SK-N-SH (cell line): ENCODE measurements around the gene MAGEA1. TPM values are rescaled to one million over a fixed set of nuclear protein-coding genes. Genes with fewer than 3 reads are reported as not detected.

Experiments used
- CTCF ChIA-PET: fragments of 300-600, 350-600 bp; formaldehyde crosslinking; extraction: SDS; loops from one replicate; lab custom pipeline; 2021; lab: Yijun Ruan, JAX
- POLR2A ChIA-PET: fragments of 350-600 bp; sonication (Branson Sonifier 250); formaldehyde crosslinking; extraction: SDS; loops from one replicate; lab custom pipeline; 2020; ENCODE audit warnings: antibody characterized with exemption, inconsistent platforms; lab: Yijun Ruan, JAX
- DNase-seq: peaks from one replicate; pipeline ENCODE4 v3.0.0; 2012
- H2AFZ ChIP-seq: fragments of 200-600 bp; sonication (generic); 2 replicates; pipeline ENCODE4 v1.8.1; 2016; ENCODE audit warnings: antibody characterized with exemption, mild to moderate bottlenecking, low read depth
- H3F3A ChIP-seq: fragments of 200-600 bp; sonication (generic); replicated peaks from 2 replicates; pipeline ENCODE3; 2016; ENCODE audit warnings: antibody characterized with exemption, mild to moderate bottlenecking; ENCODE audit not compliant: insufficient read depth
- H3K27ac ChIP-seq, 2 experiments: fragments of 200-500 bp in 1 of 2; fragments of 200-600 bp in 1 of 2; sonication (Bioruptor generic) in 1 of 2; sonication (generic), shearing (Covaris generic) in 1 of 2; 2 replicates each; pipeline versions ENCODE4 v1.5.1 to v1.6.1; 2014 to 2016; ENCODE audit warnings: low read depth in 2 of 2, inconsistent platforms in 1 of 2, low read length in 1 of 2, mild to moderate bottlenecking in 1 of 2, mixed read lengths in 1 of 2
- H3K27me3 ChIP-seq: fragments of 200-600 bp; sonication (generic), shearing (Covaris generic); 2 replicates; pipeline ENCODE4 v1.6.1; 2016; ENCODE audit warnings: mixed run types; ENCODE audit not compliant: insufficient read depth
- H3K36me3 ChIP-seq, 2 experiments: fragments of 200-500 bp in 1 of 2; fragments of 200-600 bp in 1 of 2; sonication (Bioruptor generic) in 1 of 2; sonication (generic) in 1 of 2; replicated peaks in 1 of 2; 2 replicates each; pipeline versions ENCODE3 to v1.5.1; 2014 to 2016; ENCODE audit warnings: low read length in 1 of 2, mild to moderate bottlenecking in 1 of 2; ENCODE audit not compliant: insufficient read depth in 2 of 2, control insufficient read depth in 1 of 2
- H3K4me1 ChIP-seq, 2 experiments: fragments of 200-500 bp in 1 of 2; fragments of 200-600 bp in 1 of 2; sonication (Bioruptor generic) in 1 of 2; sonication (generic), shearing (Covaris generic) in 1 of 2; 2 replicates each; pipeline versions ENCODE4 v1.5.1 to v1.6.1; 2014 to 2016; ENCODE audit warnings: low read depth in 1 of 2, low read length in 1 of 2, mixed run types in 1 of 2; ENCODE audit not compliant: insufficient read depth in 2 of 2, control insufficient read depth in 1 of 2
- H3K4me2 ChIP-seq: fragments of 200-600 bp; sonication (generic), shearing (Covaris generic); 2 replicates; pipeline ENCODE4 v1.6.1; 2017; ENCODE audit warnings: mixed run types
- H3K4me3 ChIP-seq, 2 experiments: fragments of 200-500 bp in 1 of 2; fragments of 200-600 bp in 1 of 2; sonication (Bioruptor generic) in 1 of 2; sonication (generic), shearing (Covaris generic) in 1 of 2; 2 replicates each; pipeline versions ENCODE4 v1.5.1 to v1.8.1; 2014 to 2016; ENCODE audit warnings: low read depth in 2 of 2, inconsistent platforms in 1 of 2, low read length in 1 of 2, mild to moderate bottlenecking in 1 of 2, mixed read lengths in 1 of 2, moderate library complexity in 1 of 2
- H3K79me2 ChIP-seq: fragments of 200-600 bp; sonication (generic); 2 replicates; pipeline ENCODE4 v1.8.1; 2017; ENCODE audit warnings: mild to moderate bottlenecking; ENCODE audit not compliant: insufficient read depth
- H3K9ac ChIP-seq: fragments of 200-600 bp; sonication (generic); 2 replicates; pipeline ENCODE4 v1.6.1; 2017; ENCODE audit warnings: mixed run types
- H3K9me2 ChIP-seq: fragments of 200-600 bp; sonication (generic); 2 replicates; pipeline ENCODE4 v1.6.1; 2017; ENCODE audit warnings: mixed run types
- H3K9me3 ChIP-seq: fragments of 200-600 bp; sonication (generic); 2 replicates; pipeline ENCODE4 v1.6.1; 2017; ENCODE audit warnings: mixed run types, mild to moderate bottlenecking, moderate library complexity
- H4K20me1 ChIP-seq: fragments of 200-600 bp; sonication (generic); 2 replicates; pipeline ENCODE4 v1.6.1; 2017; ENCODE audit warnings: mild to moderate bottlenecking, mixed run types; ENCODE audit not compliant: insufficient read depth
- CHD2 ChIP-seq: fragments of 150-350 bp; IDR thresholded peaks from 2 replicates; pipeline ENCODE4 v1.6.1; 2018; ENCODE audit warnings: low read length; ENCODE audit not compliant: partially characterized antibody
- EP300 ChIP-seq, 2 experiments: IDR thresholded peaks; 2 replicates each; pipeline versions ENCODE4 v1.4.0 to v1.6.1; 2012; ENCODE audit warnings: borderline replicate concordance in 1 of 2, low read depth in 1 of 2, low read length in 1 of 2
- GABPA ChIP-seq: IDR thresholded peaks from 2 replicates; pipeline ENCODE4 v1.4.0; 2012; ENCODE audit warnings: low read depth, mild to moderate bottlenecking
- IRF3 ChIP-seq: fragments of 150-350 bp; IDR thresholded peaks from 2 replicates; pipeline ENCODE4 v1.6.1; 2016; ENCODE audit warnings: mild to moderate bottlenecking, low read depth, low read length
- JUND ChIP-seq: IDR thresholded peaks from 2 replicates; pipeline ENCODE4 v1.4.0; 2012
- MAX ChIP-seq: IDR thresholded peaks from 2 replicates; pipeline ENCODE4 v1.4.0; 2012; ENCODE audit warnings: low read depth
- MEF2A ChIP-seq: IDR thresholded peaks from 2 replicates; pipeline ENCODE4 v1.4.0; 2012; ENCODE audit warnings: low read depth, borderline replicate concordance
- MXI1 ChIP-seq: IDR thresholded peaks from 2 replicates; pipeline ENCODE4 v1.6.1; 2012; ENCODE audit warnings: mild to moderate bottlenecking, low read depth, low read length, improper control_type of control experiment
- NRF1 ChIP-seq: IDR thresholded peaks from 2 replicates; pipeline ENCODE4 v1.6.1; 2012; ENCODE audit warnings: low read depth, mild to moderate bottlenecking, low read length
- POLR2AphosphoS5 ChIP-seq: IDR thresholded peaks from 2 replicates; pipeline ENCODE4 v1.6.1; 2012; ENCODE audit warnings: low read depth, low read length
- RFX5 ChIP-seq: IDR thresholded peaks from 2 replicates; pipeline ENCODE4 v1.6.1; 2012; ENCODE audit warnings: mild to moderate bottlenecking, improper control_type of control experiment, low read length
- RXRA ChIP-seq: IDR thresholded peaks from 2 replicates; pipeline ENCODE4 v1.4.0; 2012; ENCODE audit warnings: low read depth, mild to moderate bottlenecking, borderline replicate concordance
- TAF1 ChIP-seq: IDR thresholded peaks from 2 replicates; pipeline ENCODE4 v1.6.1; 2012; ENCODE audit warnings: low read depth, mild to moderate bottlenecking, low read length, moderate library complexity, borderline replicate concordance
- TEAD4 ChIP-seq: IDR thresholded peaks from 2 replicates; pipeline ENCODE4 v1.4.0; 2012; ENCODE audit warnings: mild to moderate bottlenecking, borderline replicate concordance; ENCODE audit not compliant: insufficient read depth
- YY1 ChIP-seq: IDR thresholded peaks from 2 replicates; pipeline ENCODE4 v1.4.0; 2012; ENCODE audit warnings: low read depth, mild to moderate bottlenecking
- WGBS: methylation state at CpG from one replicate; pipeline ENCODE4 v1.1.6; 2017; ENCODE audit warnings: low lambda C conversion rate; 5-methylcytosine and 5-hydroxymethylcytosine counted together
- polyA plus RNA-seq, 3 experiments: library from polyadenylated mRNA; depleted of rRNA; stranded (reverse); fragments of >200 nt; gene quantifications; 2 replicates each; pipeline ENCODE4 v1.2.3, GENCODE V29; 2012
- TF ChIP-seq, protein P1 (sequence below): IDR thresholded peaks from 2 replicates; pipeline ENCODE4 v1.6.1; 2012; ENCODE audit warnings: mild to moderate bottlenecking, low read depth, low read length, moderate library complexity

MAGEA1 gene
- polyA plus RNA-seq, 1 of the 3 experiments (the other 2 are of a cell fraction), result 3.0 TPM

DNA sequence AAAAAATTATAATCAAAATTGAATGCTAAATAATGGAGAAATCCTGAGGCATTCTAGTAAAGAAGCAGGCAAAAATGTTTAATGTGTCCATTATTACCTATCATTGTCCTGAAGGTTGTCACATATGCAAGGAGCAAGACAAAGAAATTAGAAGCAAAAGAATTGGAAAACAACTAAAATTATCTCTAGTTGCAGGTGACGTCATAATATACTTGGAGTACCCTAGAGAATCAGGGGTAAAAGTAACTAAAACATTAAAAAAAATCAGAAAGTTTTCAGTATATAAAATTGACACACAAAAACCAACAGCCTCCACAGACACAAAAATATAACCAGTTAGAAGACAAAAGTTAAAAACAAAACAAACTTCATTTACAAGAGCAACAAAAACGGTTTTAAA, 21.4 kb downstream of the MAGEA1 start (continued):
- TF ChIP-seq, protein P1, sequence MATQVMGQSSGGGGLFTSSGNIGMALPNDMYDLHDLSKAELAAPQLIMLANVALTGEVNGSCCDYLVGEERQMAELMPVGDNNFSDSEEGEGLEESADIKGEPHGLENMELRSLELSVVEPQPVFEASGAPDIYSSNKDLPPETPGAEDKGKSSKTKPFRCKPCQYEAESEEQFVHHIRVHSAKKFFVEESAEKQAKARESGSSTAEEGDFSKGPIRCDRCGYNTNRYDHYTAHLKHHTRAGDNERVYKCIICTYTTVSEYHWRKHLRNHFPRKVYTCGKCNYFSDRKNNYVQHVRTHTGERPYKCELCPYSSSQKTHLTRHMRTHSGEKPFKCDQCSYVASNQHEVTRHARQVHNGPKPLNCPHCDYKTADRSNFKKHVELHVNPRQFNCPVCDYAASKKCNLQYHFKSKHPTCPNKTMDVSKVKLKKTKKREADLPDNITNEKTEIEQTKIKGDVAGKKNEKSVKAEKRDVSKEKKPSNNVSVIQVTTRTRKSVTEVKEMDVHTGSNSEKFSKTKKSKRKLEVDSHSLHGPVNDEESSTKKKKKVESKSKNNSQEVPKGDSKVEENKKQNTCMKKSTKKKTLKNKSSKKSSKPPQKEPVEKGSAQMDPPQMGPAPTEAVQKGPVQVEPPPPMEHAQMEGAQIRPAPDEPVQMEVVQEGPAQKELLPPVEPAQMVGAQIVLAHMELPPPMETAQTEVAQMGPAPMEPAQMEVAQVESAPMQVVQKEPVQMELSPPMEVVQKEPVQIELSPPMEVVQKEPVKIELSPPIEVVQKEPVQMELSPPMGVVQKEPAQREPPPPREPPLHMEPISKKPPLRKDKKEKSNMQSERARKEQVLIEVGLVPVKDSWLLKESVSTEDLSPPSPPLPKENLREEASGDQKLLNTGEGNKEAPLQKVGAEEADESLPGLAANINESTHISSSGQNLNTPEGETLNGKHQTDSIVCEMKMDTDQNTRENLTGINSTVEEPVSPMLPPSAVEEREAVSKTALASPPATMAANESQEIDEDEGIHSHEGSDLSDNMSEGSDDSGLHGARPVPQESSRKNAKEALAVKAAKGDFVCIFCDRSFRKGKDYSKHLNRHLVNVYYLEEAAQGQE, result no peak

DNA sequence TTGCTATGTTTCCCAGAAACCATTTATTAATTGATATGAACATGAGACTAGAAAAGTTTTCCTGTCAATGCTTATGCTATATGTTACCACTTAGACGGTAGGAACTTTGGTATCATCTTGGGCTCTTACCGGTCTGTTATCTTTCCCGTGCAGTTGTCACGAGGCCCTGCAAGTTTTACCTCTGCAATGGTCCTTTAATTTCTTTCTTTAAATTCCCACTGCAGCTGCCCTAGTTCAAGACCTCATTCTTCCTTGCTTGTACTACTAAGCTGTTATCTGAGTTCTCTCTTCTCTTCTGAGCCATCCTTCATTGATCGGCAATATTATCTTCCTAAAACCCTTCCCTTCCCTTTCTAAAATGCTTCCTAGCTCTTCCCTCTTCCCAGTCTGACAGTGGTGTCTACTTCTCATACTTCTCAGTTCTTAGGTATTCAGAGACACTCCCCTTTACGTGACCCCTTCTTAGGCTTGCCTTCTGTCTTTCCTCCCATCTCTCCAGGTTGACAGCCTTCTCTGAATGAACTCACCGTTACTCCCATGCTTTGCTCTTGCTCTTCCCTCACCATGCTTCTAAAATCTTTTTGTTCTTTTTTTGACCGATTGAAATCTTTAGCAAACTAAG, 27.5 kb downstream of the MAGEA1 start:
- Histone ChIP-seq H3K4me2 (no peak overlapping the region), H4K20me1 (no peaks in the 10 kb centered on the region), H3K36me3 (no peaks in the 10 kb centered on the region), H3K27me3 (peaks cover 7% of the 10 kb centered on the region; the same call in 1 of the 2 replicates), H2AFZ (no peak overlapping the region), H3K9ac (no peak overlapping the region), H3K4me3 (no peak overlapping the region), H3F3A (no peaks in the 10 kb centered on the region), H3K4me1 (no peaks in the 10 kb centered on the region), H3K9me2 (no peaks in the 10 kb centered on the region), H3K9me3 (no peaks in the 10 kb centered on the region), H3K27ac (no peak overlapping the region), H3K79me2 (no peaks in the 10 kb centered on the region)
- 10% methylated on average over 8 of the region's 8 CpGs for WGBS
- ChIA-PET POLR2A (no interaction called here), CTCF (no interaction called here)
- no peak for DNase-seq
- TF ChIP-seq CHD2 (no peak), RXRA (no peak), POLR2AphosphoS5 (no peak), TEAD4 (no peak), JUND (no peak), MXI1 (no peak)

DNA sequence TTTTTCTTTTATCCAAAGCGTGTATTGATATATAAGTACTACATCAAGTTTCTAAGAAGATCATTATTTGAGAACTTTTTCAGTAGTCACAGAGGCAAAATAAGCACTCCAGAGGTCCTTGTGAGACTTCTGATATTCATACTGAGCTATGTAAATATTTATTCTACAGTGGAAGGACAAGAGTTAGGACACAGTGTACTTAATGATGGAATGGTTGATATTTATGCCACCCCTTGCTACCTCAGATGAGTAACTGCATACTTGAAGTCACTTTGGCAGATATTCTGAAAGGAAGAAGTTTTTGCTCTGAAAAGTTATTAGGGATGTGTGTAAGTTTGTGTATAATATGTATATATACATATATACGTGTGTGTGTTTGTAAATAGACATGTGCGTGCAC, 30.3 kb downstream of the MAGEA1 start:
- no peak for DNase-seq
- POLR2A ChIA-PET, result no interaction called here
- Histone ChIP-seq H3K4me1 (no peaks in the 10 kb centered on the region), H3K9ac (no peak overlapping the region), H3F3A (no peaks in the 10 kb centered on the region), H3K36me3 (no peaks in the 10 kb centered on the region), H3K9me3 (no peaks in the 10 kb centered on the region), H2AFZ (no peak overlapping the region), H3K79me2 (no peaks in the 10 kb centered on the region), H3K4me3 (no peak overlapping the region), H3K27ac (no peak overlapping the region), H3K9me2 (no peaks in the 10 kb centered on the region), H3K27me3 (peaks cover 7% of the 10 kb centered on the region; the same call in 1 of the 2 replicates), H4K20me1 (no peaks in the 10 kb centered on the region), H3K4me2 (no peak overlapping the region)
- CTCF ChIA-PET, result no interaction called here
- 15% methylated on average over 3 of the region's 3 CpGs for WGBS
- TF ChIP-seq IRF3 (no peak), NRF1 (no peak), YY1 (no peak), CHD2 (no peak), MEF2A (no peak), EP300 (IDR thresholded peaks at IDR 0.05; ENCODE audit: borderline replicate concordance in 1 of 2, low read depth in 1 of 2, low read length in 1 of 2) (no peak), GABPA (no peak), TAF1 (no peak), RFX5 (no peak), MAX (no peak)
- TF ChIP-seq, protein P1, result no peak
